ENCODE data around the gene GPR158.

GPR158 gene

GRCh38 chr10:25191162-25191895 is 16.5 kb downstream of the GPR158 start:
- no peak for DNase-seq (ENCODE audit: low read depth in 2 of 2)

GRCh38 chr10:25198151-25198550 is 23.4 kb downstream of the GPR158 start:
- DNase-seq (ENCODE audit: low read depth in 2 of 2) = no peak

- DNase-seq (ENCODE audit: low read depth in 2 of 2) = no peak
Observed at GRCh38 chr10:25206693-25207414, 32.1 kb downstream of the GPR158 start.

DNA sequence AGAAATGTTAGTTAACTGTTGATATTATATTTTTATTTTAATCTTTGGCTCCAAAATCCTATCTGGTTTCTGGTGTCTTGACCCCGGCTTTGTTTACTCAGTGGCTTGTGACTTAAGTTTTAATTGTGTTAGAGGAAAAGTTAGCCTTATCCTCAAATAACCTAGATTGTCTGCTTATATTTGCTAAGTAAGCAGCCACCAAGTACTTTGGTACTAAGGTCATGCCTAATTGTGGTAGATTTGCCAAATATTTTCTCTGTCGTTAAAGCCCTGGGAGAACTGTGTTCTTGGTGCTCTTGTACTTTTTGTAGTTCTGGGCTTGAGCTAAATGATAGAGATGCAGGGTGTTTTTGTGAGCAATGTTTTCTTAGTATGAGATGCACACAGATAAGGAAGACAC is 34.8 kb downstream of the GPR158 start:
- DNase-seq (ENCODE audit: low read depth in 2 of 2) = no peak

DNA sequence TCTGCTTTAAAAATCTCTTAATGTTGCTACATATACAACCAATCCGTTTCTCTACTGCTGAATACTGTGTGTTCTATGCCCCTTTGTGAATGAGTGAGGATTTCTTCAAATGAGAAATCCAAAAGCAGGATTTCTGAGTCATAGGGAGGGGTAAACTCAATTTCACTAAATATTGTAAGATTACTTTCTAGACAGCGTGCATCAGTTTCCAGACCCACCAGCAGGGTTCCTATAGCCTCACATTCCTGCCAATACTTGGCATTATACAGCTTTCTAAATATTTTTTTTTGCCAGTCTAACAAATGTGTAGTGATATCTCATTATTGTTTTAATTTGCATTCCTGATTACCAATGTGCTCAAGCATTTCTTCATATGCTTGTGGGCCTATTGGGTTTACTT is 35.5 kb downstream of the GPR158 start:
- no peak for DNase-seq (ENCODE audit: low read depth in 2 of 2)

DNA sequence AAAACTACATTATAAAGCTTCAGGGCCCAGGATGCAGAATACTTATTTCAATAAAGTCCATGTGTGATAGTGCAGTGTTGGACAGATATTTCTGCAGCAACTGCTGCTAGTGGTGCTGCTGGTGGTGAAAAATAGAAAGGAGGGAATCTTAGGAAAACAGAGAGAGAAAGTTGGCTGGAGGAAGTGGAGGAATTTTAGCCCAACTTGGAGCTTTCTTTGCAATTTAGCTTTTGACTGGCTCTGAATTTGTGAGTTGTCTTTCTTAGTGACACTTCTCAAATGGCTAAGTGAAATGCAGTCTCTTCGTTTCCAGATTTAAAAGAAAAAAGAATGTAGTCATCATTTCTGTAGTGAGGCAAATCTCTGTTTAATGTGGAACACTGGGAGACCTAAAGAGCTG is 45.4 kb downstream of the GPR158 start:
- no peak for DNase-seq (ENCODE audit: low read depth in 2 of 2)

GRCh38 chr10:25222085-25222660 is 47.4 kb downstream of the GPR158 start:
- DNase-seq (ENCODE audit: low read depth in 2 of 2) = no peak

DNA sequence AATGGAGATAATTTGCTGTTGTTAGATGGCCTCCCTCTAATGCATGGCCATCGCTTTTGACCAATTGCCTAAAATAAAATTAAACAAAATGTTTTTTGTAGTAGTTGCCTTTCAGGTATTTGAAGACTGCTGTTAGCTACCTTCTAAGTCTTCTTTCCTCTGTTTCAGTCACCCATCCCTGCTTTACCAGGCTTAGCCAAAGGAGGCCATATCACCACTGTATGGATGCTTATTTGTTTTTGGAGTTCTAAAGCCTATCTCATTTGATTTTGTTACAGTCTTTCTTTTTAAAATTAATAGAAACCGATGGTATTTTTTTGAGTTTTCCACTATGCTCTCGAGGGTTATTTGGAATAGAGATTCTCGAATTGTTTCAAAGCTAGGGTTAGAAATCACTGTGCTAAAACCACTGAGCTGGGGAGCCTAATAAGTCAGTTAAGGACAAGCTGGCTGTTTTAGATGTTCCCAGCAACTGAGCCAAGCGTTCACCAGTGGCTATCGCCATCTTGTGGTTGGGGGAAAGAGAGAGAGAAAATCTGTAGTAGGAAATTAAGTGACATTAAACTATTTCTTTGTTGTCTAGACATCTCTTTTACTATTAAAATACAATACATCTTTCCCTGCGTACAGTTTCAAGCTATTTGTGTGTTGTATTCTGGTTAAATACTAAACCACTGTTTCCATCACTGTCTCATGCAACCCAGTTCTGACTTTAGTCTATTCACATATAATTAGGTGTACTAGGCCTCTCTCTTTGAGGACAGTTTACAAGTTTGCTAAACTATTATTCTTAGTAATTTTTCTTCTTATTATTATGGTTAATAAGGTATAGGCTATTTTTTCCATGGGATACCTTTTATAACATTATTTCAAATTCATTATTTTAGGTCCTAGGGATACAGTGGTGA is 52.2 kb downstream of the GPR158 start:
- DNase-seq (ENCODE audit: low read depth in 2 of 2) = no peak

- no peak for DNase-seq (ENCODE audit: low read depth in 2 of 2)
Observed at GRCh38 chr10:25231751-25232150, 57.0 kb downstream of the GPR158 start.

DNA sequence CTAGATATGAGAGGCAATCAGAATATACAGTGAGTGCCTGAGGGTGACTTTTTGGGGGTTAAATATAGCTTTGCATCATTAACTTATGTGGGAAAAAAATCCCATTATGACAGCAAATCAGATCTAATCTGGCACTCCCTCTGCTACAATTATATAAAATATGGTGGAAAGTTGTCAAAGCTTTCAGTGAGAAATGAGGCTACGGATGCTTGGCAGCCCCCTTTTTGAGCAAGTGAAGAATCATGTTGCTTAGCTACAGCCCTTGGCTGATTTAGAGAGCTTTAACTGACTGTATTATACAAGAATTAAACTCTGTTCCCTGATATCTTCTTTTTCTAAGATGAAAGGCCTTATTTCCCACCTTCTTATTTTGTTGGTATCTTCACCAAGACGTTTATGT is 57.4 kb downstream of the GPR158 start:
- DNase-seq (ENCODE audit: low read depth in 2 of 2) = no peak

DNA sequence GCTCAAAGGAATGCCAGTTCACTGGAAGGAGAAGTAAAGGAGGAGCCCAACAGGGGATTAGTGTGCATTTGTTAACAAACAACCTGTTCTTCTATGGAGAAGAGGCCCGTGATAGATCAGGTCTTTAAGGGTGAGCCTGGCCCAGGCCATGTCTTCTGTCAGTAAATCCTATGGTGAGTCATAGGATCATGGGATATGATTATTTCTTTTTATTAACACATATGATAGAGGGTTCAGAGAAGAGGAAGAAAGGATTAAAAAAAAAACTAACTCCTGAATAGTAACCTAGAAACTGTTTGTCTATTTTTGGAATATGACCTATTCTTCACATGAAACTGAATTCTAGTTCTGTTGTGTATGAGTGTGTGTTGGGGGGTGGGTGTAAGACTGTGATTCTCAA is 70.4 kb downstream of the GPR158 start:
- no peak for DNase-seq (ENCODE audit: low read depth in 2 of 2)

DNA sequence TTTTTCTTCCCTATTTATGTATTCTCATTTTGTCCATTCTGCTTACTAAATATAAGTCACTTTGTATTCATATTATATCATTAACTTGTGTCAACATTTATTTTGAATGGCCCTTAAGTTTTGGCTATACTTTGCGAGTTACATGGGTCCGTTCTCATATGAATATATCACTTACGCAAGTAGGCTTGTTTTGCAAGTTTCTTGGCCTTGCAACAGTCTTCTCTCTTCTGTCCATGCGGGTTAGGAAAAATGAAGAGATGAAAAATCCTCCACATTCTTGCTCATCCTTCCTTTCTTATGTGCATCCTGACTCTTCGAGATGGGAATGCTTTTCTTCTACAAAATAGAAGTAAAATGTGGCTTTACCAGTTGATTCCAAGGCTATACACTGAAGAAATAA is 82.8 kb downstream of the GPR158 start:
- DNase-seq (ENCODE audit: low read depth in 2 of 2) = no peak

DNA sequence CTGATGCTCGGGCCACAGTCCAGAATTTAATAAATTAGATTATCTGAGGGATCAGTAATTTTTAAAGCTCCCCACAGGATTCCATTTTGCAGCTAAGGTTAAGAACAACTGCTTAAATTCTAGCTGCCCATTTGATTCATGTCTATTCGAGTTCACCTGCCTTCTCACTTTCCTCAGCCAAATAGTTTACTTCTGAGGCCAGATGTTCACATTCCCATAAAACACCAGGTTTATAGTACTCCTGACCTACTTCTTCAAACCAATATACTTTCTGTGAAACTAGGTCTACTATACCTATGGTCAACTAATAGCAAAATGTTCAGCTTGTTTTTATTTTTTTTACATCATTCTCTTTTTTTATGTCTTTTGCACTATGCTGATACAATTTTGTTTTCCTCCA is 86.3 kb downstream of the GPR158 start:
- no peak for DNase-seq (ENCODE audit: low read depth in 2 of 2)

DNA sequence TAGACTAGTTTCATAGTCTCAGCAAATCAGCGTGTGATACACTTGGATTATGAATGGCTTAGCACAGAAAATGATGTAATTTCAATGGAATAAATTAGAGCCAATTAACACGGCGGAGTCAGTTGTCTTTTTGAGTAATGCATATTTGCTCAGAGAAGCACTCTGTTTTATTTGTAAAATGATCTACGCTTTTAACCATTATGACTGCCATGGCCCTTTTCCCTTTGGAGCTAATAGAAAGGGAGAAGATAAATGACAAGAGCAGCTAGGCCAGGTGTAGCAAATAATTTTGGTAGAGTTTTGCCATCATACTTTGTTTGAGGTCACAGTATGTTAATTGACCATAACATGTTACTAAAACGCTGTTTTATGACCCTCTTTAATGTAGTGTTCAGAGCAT is 86.8 kb downstream of the GPR158 start:
- no peak for DNase-seq (ENCODE audit: low read depth in 2 of 2)

DNA sequence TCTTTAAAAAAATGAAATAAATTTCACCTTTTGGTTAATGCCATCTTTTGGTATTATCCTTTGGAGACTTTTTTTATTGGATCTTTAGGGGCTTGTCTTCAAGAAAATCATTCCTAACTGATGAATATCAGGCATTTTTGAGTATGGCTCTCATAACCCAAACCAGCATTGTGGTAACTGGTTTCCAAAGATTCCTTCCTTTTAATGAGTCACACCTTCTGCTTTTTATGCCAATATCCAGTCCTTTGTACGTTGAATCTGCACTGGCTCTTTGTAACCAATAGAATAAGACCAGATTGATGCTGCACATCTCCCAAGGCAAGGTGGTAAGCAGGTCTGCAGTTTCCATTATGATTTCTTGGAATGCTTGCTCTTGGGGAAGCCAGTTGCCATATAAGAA is 89.1 kb downstream of the GPR158 start:
- DNase-seq (ENCODE audit: low read depth in 2 of 2) = no peak

DNA sequence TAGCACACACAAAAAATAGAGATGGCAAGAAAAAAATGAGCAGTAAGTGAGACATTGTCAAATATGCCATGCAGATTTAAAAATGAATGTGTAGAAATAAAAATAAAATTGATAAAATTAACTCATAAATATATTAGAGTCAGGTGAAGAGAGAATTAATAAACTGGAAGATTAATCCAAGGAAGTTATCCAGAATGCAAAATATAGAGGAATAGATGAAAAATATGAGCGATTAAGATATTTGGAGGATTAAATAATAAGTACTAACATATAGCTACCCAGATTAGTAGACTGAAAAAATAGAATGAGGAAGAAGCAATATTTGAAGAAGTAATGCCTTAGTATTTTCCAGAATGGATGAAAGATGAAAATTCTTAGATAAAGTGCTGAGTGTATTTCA is 103.4 kb downstream of the GPR158 start:
- DNase-seq (ENCODE audit: low read depth in 2 of 2) = no peak

DNA sequence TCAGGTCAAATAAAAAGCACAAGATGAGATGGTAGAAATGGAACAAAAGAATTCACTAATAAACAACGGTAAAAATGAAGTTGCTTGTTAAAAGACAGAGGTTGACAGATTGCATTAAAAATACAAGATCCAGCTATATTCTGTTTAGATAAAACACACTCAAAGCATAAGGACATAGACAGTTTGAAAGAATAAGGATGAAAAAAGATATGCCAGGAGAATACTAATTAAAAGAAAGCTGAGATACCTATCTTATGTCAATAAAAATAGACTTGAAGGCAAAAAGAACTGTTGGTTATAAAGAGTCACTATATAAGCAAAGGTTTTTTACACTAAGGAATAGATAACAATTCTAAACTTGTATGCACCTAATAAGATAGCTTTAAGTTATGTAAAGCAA is 105.3 kb downstream of the GPR158 start:
- no peak for DNase-seq (ENCODE audit: low read depth in 2 of 2)

GRCh38 chr10:25280573-25280972 is 105.8 kb downstream of the GPR158 start:
- DNase-seq (ENCODE audit: low read depth in 2 of 2) = no peak

GRCh38 chr10:25285809-25286208 is 111.0 kb downstream of the GPR158 start:
- DNase-seq (ENCODE audit: low read depth in 2 of 2) = no peak

DNA sequence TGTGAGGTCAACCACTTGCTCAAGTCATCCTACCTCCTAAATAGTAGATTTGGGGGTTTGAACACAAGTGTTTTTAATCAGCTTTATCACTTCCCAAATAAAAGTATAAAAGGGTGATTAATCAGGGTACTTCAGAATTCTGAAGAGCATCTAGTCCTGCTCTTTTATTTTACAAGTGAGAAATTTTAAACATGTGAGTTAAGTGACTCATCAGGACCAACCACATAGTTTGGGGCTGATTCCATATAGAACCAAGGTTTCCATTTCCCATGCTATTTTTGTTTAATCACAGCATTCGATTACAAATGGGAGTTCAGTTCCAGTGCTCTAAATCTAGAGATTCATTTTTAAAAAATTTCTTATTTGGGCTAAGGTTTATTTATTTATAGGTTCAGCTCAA is 113.4 kb downstream of the GPR158 start:
- DNase-seq (ENCODE audit: low read depth in 2 of 2) = no peak

GRCh38 chr10:25294032-25294926 is 119.5 kb downstream of the GPR158 start:
- no peak for DNase-seq (ENCODE audit: low read depth in 2 of 2)

All from activated CD4-positive, alpha-beta T cell treated with anti-CD3 and anti-CD28 coated beads for 24 hours (primary cell).